Measurements from ENCODE around the gene GTF2H3.

GTF2H3 gene

DNA sequence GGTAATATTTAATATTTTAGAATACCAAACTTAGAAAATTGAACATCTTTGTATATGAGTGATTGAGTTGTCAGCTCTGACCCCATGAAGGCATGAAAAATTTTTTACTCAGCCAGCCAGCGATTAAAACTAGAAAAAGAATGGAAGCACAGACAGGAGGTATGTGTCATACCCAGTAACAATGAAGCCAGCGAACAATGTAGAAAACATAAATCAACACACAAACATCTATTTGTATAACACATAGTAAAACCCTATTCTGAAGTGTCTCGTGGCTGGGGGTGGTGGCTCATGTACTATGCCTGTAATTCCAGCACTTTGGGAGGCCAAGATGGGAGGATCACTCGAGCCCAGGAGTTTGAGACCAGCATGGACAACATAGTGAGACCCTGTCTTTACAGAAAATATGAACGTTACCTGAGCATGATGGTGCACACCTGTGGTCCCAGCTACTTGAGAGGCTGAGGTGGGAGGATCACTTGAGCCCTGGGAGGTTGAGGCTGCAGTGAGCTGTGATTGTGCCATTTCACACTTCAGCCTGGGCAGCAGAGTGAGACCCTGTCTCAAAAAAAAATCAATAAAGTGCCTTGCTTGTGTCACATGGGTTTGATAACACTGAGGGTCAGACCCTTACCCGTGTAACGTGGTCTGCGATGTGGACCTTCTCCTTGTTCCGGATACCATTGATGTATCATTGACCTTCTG, 43.1 kb downstream of the GTF2H3 start:
- Histone ChIP-seq H3K27me3 (ENCODE audit: low read depth, low read length) (no peaks in the 10 kb centered on the region), H3K4me1 (ENCODE audit: control insufficient read depth in 1 of 2, insufficient read depth in 2 of 2, low read length in 2 of 2) (peaks cover 3 to 4% of the 10 kb centered on the region in 2 donors), H3K36me3 (ENCODE audit: control insufficient read depth in 1 of 2, insufficient read depth in 2 of 2, low read length in 2 of 2) (peaks cover 8 to 48% of the 10 kb centered on the region in 2 donors), H3K4me3 (ENCODE audit: low read depth in 1 of 2, low read length in 2 of 2) (no peak overlapping the region), H3K27ac (ENCODE audit: low read length) (no peak overlapping the region), H3K9me3 (ENCODE audit: control insufficient read depth in 1 of 2, low read length in 2 of 2) (no peaks in the 10 kb centered on the region)

DNA sequence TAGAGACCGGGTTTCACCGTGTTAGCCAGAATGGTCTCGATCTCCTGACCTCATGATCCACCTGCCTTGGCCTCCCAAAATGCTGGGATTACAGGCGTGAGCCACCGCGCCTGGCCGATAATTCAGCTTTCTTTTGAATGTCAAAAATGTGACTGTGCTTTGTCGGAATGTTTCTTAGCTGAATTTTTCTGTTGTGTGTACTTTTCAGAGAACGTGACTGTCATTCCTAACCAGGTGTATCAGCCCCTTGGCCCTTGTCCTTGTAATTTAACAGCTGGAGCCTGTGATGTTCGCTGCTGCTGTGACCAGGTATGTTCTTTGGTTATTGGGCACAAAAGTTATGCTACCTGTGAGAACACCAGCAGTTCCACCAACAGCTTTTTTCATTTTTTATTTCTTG, 45.4 kb downstream of the GTF2H3 start:
- Histone ChIP-seq H3K27ac (ENCODE audit: low read length) (no peak overlapping the region), H3K4me1 (ENCODE audit: control insufficient read depth in 1 of 2, insufficient read depth in 2 of 2, low read length in 2 of 2) (no peaks in the 10 kb centered on the region), H3K9me3 (ENCODE audit: control insufficient read depth in 1 of 2, low read length in 2 of 2) (no peaks in the 10 kb centered on the region), H3K4me3 (ENCODE audit: low read depth in 1 of 2, low read length in 2 of 2) (no peak overlapping the region), H3K27me3 (ENCODE audit: low read depth, low read length) (no peaks in the 10 kb centered on the region), H3K36me3 (ENCODE audit: control insufficient read depth in 1 of 2, insufficient read depth in 2 of 2, low read length in 2 of 2) (peaks cover 8 to 53% of the 10 kb centered on the region in 2 donors)

DNA sequence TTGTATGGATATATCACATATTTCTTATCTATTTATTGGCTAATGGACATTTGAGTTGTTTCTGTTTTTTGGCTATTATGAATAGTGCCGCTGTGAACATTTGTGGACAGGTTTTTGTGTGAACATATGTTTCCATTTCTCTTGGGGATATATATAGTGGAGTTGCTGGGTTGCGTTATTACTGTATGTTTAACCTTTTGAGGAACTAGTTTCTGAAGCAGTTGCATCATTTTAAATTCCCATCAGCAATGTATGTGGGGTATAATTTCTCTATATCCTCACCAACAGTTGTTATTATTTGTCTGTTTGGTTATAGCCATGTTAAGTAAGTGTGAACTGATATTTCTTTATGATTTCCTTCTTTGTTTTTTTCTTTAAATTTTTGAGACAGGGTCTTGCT, 48.0 kb downstream of the GTF2H3 start:
- no peaks in the 10 kb centered on the region for H3K4me1 ChIP-seq (ENCODE audit: control insufficient read depth in 1 of 2, insufficient read depth in 2 of 2, low read length in 2 of 2)
- peaks cover 6 to 47% of the 10 kb centered on the region in 2 donors for H3K36me3 ChIP-seq (ENCODE audit: control insufficient read depth in 1 of 2, insufficient read depth in 2 of 2, low read length in 2 of 2)
- H3K27me3 ChIP-seq (ENCODE audit: low read depth, low read length), result no peaks in the 10 kb centered on the region
- H3K27ac ChIP-seq (ENCODE audit: low read length), result no peak overlapping the region
- H3K9me3 ChIP-seq (ENCODE audit: control insufficient read depth in 1 of 2, low read length in 2 of 2), result no peaks in the 10 kb centered on the region
- no peak overlapping the region for H3K4me3 ChIP-seq (ENCODE audit: low read depth in 1 of 2, low read length in 2 of 2)

DNA sequence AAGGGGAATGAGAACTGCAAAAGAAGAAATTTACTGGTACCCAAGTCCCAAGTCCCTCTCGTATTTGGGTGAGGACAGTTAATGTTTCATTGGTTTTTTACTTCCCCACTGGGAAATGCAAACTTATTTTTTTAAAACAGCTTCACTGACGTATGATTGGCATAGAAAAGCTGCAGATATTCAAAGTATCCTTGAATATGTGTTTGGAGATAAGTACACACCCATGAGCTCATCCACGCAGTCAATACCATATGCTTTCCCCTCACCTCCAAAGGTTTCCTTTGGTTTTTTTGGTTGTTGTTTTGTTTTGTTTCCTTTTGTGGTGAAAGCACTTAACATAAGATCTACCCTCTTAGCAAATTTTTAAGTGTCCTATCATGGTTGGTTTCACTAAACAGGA, 50.3 kb downstream of the GTF2H3 start:
- H3K9me3 ChIP-seq (ENCODE audit: control insufficient read depth in 1 of 2, low read length in 2 of 2), result no peaks in the 10 kb centered on the region
- no peaks in the 10 kb centered on the region for H3K4me1 ChIP-seq (ENCODE audit: control insufficient read depth in 1 of 2, insufficient read depth in 2 of 2, low read length in 2 of 2)
- H3K27me3 ChIP-seq (ENCODE audit: low read depth, low read length), result no peaks in the 10 kb centered on the region
- H3K27ac ChIP-seq (ENCODE audit: low read length), result no peak overlapping the region
- peaks cover 11 to 46% of the 10 kb centered on the region in 2 donors for H3K36me3 ChIP-seq (ENCODE audit: control insufficient read depth in 1 of 2, insufficient read depth in 2 of 2, low read length in 2 of 2)
- H3K4me3 ChIP-seq (ENCODE audit: low read depth in 1 of 2, low read length in 2 of 2), result no peak overlapping the region

GRCh38 chr12:123686636-123687190, 53.1 kb downstream of the GTF2H3 start:
- peaks cover 10 to 44% of the 10 kb centered on the region in 2 donors for H3K36me3 ChIP-seq (ENCODE audit: control insufficient read depth in 1 of 2, insufficient read depth in 2 of 2, low read length in 2 of 2)
- no peak overlapping the region for H3K27ac ChIP-seq (ENCODE audit: low read length)
- no peak overlapping the region for H3K4me3 ChIP-seq (ENCODE audit: low read depth in 1 of 2, low read length in 2 of 2)
- no peaks in the 10 kb centered on the region for H3K9me3 ChIP-seq (ENCODE audit: control insufficient read depth in 1 of 2, low read length in 2 of 2)
- no peaks in the 10 kb centered on the region for H3K4me1 ChIP-seq (ENCODE audit: control insufficient read depth in 1 of 2, insufficient read depth in 2 of 2, low read length in 2 of 2)
- no peaks in the 10 kb centered on the region for H3K27me3 ChIP-seq (ENCODE audit: low read depth, low read length)

- peaks cover 14 to 44% of the 10 kb centered on the region in 2 donors for H3K36me3 ChIP-seq (ENCODE audit: control insufficient read depth in 1 of 2, insufficient read depth in 2 of 2, low read length in 2 of 2)
- no peaks in the 10 kb centered on the region for H3K4me1 ChIP-seq (ENCODE audit: control insufficient read depth in 1 of 2, insufficient read depth in 2 of 2, low read length in 2 of 2)
- H3K4me3 ChIP-seq (ENCODE audit: low read depth in 1 of 2, low read length in 2 of 2), result no peak overlapping the region
- H3K9me3 ChIP-seq (ENCODE audit: control insufficient read depth in 1 of 2, low read length in 2 of 2), result no peaks in the 10 kb centered on the region
- H3K27me3 ChIP-seq (ENCODE audit: low read depth, low read length), result no peaks in the 10 kb centered on the region
- H3K27ac ChIP-seq (ENCODE audit: low read length), result no peak overlapping the region
These were observed 56.7 kb downstream of the GTF2H3 start for GRCh38 chr12:123690191-123690840.

DNA sequence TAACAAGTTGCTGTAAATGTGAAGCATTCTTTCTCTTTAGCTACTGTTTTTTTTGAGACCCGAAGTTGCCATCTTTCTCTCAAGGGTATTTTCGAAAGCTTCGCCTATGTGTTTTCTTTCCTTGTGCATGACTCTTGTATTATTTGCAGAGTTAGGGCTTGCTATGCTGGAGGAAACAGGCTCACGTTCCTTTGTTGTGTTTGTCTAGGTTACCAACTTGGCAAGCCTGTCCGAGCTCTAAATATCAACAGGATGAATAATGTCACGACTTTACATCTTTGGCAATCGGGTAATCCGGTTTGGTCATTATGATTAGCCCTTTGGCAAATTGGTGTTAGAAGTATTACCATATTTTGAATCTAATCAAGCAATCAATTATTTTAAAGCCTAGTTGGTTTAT, 62.6 kb downstream of the GTF2H3 start:
- no peaks in the 10 kb centered on the region for H3K9me3 ChIP-seq (ENCODE audit: control insufficient read depth in 1 of 2, low read length in 2 of 2)
- no peak overlapping the region for H3K4me3 ChIP-seq (ENCODE audit: low read depth in 1 of 2, low read length in 2 of 2)
- no peaks in the 10 kb centered on the region for H3K27me3 ChIP-seq (ENCODE audit: low read depth, low read length)
- H3K27ac ChIP-seq (ENCODE audit: low read length), result no peak overlapping the region
- H3K36me3 ChIP-seq (ENCODE audit: control insufficient read depth in 1 of 2, insufficient read depth in 2 of 2, low read length in 2 of 2), result peaks cover 6 to 53% of the 10 kb centered on the region in 2 donors
- no peaks in the 10 kb centered on the region for H3K4me1 ChIP-seq (ENCODE audit: control insufficient read depth in 1 of 2, insufficient read depth in 2 of 2, low read length in 2 of 2)

DNA sequence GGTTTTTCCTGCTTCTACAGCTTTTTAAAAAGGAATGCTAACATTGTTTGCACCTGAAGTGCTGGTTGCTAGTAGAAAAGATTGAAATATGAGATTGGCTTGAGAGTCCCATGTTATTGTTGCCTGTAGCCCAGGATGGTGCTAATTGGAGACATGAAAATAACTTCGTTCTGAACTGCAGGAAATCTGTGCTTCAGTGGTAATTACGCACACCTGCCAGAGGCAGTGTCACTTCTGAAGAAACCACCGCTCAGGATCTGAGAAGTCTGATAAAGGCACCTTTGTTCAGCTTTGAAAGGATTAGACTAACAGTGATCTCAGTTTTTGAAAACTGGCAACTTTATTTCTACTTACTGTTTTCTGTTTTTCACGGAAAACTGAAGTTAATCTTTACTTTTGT, 63.0 kb downstream of the GTF2H3 start:
- Histone ChIP-seq H3K4me3 (ENCODE audit: low read depth in 1 of 2, low read length in 2 of 2) (no peak overlapping the region), H3K27ac (ENCODE audit: low read length) (no peak overlapping the region), H3K9me3 (ENCODE audit: control insufficient read depth in 1 of 2, low read length in 2 of 2) (no peaks in the 10 kb centered on the region), H3K4me1 (ENCODE audit: control insufficient read depth in 1 of 2, insufficient read depth in 2 of 2, low read length in 2 of 2) (no peaks in the 10 kb centered on the region), H3K36me3 (ENCODE audit: control insufficient read depth in 1 of 2, insufficient read depth in 2 of 2, low read length in 2 of 2) (peaks cover 4 to 49% of the 10 kb centered on the region in 2 donors), H3K27me3 (ENCODE audit: low read depth, low read length) (no peaks in the 10 kb centered on the region)

DNA sequence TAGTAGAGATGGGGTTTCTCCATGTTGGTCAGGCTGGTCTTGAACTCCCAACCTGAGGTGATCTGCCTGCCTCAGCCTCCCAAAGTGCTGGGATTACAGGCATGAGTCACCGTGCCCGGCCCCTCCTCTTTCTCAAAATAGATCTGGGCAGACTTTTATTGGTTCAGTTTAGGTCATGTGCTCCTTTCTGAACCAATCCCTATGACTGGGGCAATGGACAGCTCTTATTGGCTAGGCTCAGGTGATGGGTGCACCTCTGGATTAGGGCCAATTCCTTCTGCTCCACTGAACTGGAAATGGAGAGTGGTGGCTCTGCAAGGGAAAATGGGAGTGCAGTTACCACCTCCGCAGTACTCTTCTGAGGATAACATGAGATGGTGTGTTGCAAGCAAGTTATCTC, 72.3 kb downstream of the GTF2H3 start:
- Histone ChIP-seq H3K9me3 (ENCODE audit: control insufficient read depth in 1 of 2, low read length in 2 of 2) (no peaks in the 10 kb centered on the region), H3K27me3 (ENCODE audit: low read depth, low read length) (no peaks in the 10 kb centered on the region), H3K4me3 (ENCODE audit: low read depth in 1 of 2, low read length in 2 of 2) (no peak overlapping the region), H3K27ac (ENCODE audit: low read length) (no peak overlapping the region), H3K36me3 (ENCODE audit: control insufficient read depth in 1 of 2, insufficient read depth in 2 of 2, low read length in 2 of 2) (peaks cover 4 to 28% of the 10 kb centered on the region in 2 donors), H3K4me1 (ENCODE audit: control insufficient read depth in 1 of 2, insufficient read depth in 2 of 2, low read length in 2 of 2) (no peaks in the 10 kb centered on the region)

GRCh38 chr12:123707466-123707865, 73.8 kb downstream of the GTF2H3 start:
- Histone ChIP-seq H3K27me3 (ENCODE audit: low read depth, low read length) (no peaks in the 10 kb centered on the region), H3K4me1 (ENCODE audit: control insufficient read depth in 1 of 2, insufficient read depth in 2 of 2, low read length in 2 of 2) (no peaks in the 10 kb centered on the region), H3K27ac (ENCODE audit: low read length) (no peak overlapping the region), H3K9me3 (ENCODE audit: control insufficient read depth in 1 of 2, low read length in 2 of 2) (no peaks in the 10 kb centered on the region), H3K4me3 (ENCODE audit: low read depth in 1 of 2, low read length in 2 of 2) (no peak overlapping the region), H3K36me3 (ENCODE audit: control insufficient read depth in 1 of 2, insufficient read depth in 2 of 2, low read length in 2 of 2) (peaks cover 2 to 23% of the 10 kb centered on the region in 2 donors)

All from muscle layer of duodenum (tissue), 2 donors.